Placental epithelial cell (primary cell): ENCODE results near the gene PTGR3. TPM values are rescaled to one million over a fixed set of nuclear protein-coding genes. Genes with fewer than 3 reads are reported as not detected.

Experiments used
- total RNA-seq: library from RNA; depleted of rRNA; stranded (reverse); fragments of >200 nt; gene quantifications from 2 replicates; pipeline ENCODE4 v1.2.3, GENCODE V29; 2012

Gene PTGR3, protein sequence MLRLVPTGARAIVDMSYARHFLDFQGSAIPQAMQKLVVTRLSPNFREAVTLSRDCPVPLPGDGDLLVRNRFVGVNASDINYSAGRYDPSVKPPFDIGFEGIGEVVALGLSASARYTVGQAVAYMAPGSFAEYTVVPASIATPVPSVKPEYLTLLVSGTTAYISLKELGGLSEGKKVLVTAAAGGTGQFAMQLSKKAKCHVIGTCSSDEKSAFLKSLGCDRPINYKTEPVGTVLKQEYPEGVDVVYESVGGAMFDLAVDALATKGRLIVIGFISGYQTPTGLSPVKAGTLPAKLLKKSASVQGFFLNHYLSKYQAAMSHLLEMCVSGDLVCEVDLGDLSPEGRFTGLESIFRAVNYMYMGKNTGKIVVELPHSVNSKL
- 14.5 and 25.5 TPM in 2 replicates for total RNA-seq

DNA sequence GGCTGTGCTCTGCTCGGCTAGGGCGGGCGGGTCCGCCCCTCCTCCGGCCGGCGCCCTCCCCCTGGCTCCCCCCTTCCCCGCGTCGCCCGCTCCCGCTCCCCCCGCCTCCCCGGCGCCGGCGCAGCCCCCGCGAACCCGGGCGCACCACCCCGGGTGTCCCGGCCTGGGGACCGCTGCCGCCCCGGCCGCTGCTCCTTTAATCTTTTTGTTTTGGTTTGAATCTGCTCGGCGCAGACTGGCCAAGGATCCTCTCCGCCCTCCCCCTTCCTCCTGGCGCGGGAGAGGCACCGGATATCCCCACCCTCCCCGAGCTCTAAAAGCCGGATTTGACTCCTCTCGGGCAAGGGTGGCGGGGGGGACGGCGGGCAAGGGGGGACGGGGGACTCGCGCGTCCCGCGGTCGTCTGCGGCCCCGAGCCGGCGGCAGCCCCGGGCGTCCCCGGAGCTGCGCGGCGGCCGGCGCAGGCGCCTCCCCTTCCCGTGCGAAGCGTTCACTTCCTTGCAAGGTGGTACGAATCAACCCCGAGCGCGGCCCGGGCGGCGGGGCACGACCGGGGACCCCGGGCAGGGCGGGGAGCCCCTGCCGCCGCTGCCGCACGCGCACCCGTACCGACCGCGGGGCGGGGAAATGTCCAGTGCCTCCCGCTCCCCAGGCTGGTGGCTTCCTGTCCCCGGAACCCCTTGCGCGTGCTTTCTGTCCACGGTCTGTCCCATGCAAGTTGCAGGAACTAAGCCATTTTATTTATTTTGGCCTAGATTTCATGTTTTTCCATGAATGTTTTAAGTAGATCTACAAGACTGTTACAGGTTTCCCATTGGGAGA is at the start of gene PTGR3:
PTGR3 (minus strand) TSS at position 11 of the 822 bp plus-strand sequence. CDS start 81 bp downstream, outside the sequence.

GRCh38 chr18:75210274-75211001 is 1.5 kb upstream of the PTGR3 start, which contains the start of gene TSHZ1:
Gene TSHZ1 (plus strand): TSS chr18:75210797. CDS start chr18:75211877, 1,080 bp downstream.

Other genes with a start within 250 kb of the PTGR3 start
- gene TSHZ1, start 1.7 kb upstream of the PTGR3 start, total RNA-seq = 11.8 and 14.4 TPM in 2 replicates
- not detected in 2 replicates for gene SMIM21, start 218.6 kb upstream of the PTGR3 start, total RNA-seq